OCI-LY1 (cell line): ENCODE data around the gene NFKBIB.
"Not testable (repeated sequence)": the region's sequence is repeated elsewhere in the genome, so short reads cannot be mapped to it uniquely, and the experiment has no call there.

Experiments
- H2AFZ ChIP-seq: fragments of 200-600 bp; sonication (generic), shearing (Covaris generic); 2 replicates; pipeline ENCODE4 v1.6.0; 2014; ENCODE audit warnings: antibody characterized with exemption, mild to moderate bottlenecking, low read length
- H3F3A ChIP-seq: fragments of 200-600 bp; sonication (generic), shearing (Covaris generic); 2 replicates; pipeline ENCODE4 v1.6.0; 2014; ENCODE audit warnings: mild to moderate bottlenecking, antibody characterized with exemption, low read length, moderate library complexity; ENCODE audit not compliant: insufficient read depth
- H3K27ac ChIP-seq: fragments of 200-600 bp; sonication (generic); 2 replicates; pipeline ENCODE4 v1.5.1; 2014; ENCODE audit warnings: low read length, mixed run types, mild to moderate bottlenecking, low read depth; ENCODE audit not compliant: poor library complexity, severe bottlenecking
- H3K27me3 ChIP-seq: fragments of 200-600 bp; sonication (generic); 2 replicates; pipeline ENCODE4 v1.6.0; 2014; ENCODE audit warnings: antibody characterized with exemption, mild to moderate bottlenecking, low read length, moderate library complexity; ENCODE audit not compliant: insufficient read depth
- H3K36me3 ChIP-seq: fragments of 200-600 bp; sonication (generic); 2 replicates; pipeline ENCODE4 v1.6.1; 2014; ENCODE audit warnings: mild to moderate bottlenecking, antibody characterized with exemption, low read length, moderate library complexity, mixed read lengths; ENCODE audit not compliant: insufficient read depth
- H3K4me1 ChIP-seq: fragments of 200-600 bp; sonication (generic); 2 replicates; pipeline ENCODE4 v1.5.1; 2014; ENCODE audit warnings: mild to moderate bottlenecking, low read length, moderate library complexity; ENCODE audit not compliant: insufficient read depth, severe bottlenecking
- H3K4me2 ChIP-seq: fragments of 200-600 bp; sonication (generic), shearing (Covaris generic); 2 replicates; pipeline ENCODE4 v1.6.1; 2014; ENCODE audit warnings: low read length
- H3K4me3 ChIP-seq: fragments of 200-600 bp; sonication (generic); 2 replicates; pipeline ENCODE4 v1.5.1; 2014; ENCODE audit warnings: low read length, low read depth, mild to moderate bottlenecking, mixed read lengths; ENCODE audit not compliant: poor library complexity, severe bottlenecking
- H3K79me2 ChIP-seq: fragments of 200-600 bp; shearing (Covaris generic); 2 replicates; pipeline ENCODE4 v1.6.1; 2016; ENCODE audit warnings: mixed run types, low read length, mixed read lengths; ENCODE audit not compliant: insufficient read depth
- H3K9ac ChIP-seq: fragments of 200-600 bp; sonication (generic), shearing (Covaris generic); 2 replicates; pipeline ENCODE4 v1.6.1; 2014; ENCODE audit warnings: mild to moderate bottlenecking, low read length, mixed read lengths
- H3K9me2 ChIP-seq: fragments of 200-600 bp; sonication (generic), shearing (Covaris generic); 2 replicates; pipeline ENCODE4 v1.6.1; 2014; ENCODE audit warnings: low read depth, mild to moderate bottlenecking, low read length, mixed read lengths
- H3K9me3 ChIP-seq: fragments of 200-600 bp; shearing (Covaris generic); 2 replicates; pipeline ENCODE4 v1.6.1; 2014; ENCODE audit warnings: low read length, mixed read lengths
- H4K20me1 ChIP-seq: fragments of 200-600 bp; sonication (generic), shearing (Covaris generic); 2 replicates; pipeline ENCODE4 v1.6.0; 2016; ENCODE audit warnings: mild to moderate bottlenecking, low read length; ENCODE audit not compliant: insufficient read depth
- CTCF ChIP-seq: fragments of 200-600 bp; sonication (generic), shearing (Covaris generic); IDR thresholded peaks from 2 replicates; pipeline ENCODE4 v1.5.1; 2017; ENCODE audit warnings: mild to moderate bottlenecking, antibody characterized with exemption, low read length, moderate library complexity, mixed read lengths
- EZH2 ChIP-seq: fragments of 200-600 bp; sonication (generic), shearing (Covaris generic); IDR thresholded peaks from 2 replicates; pipeline ENCODE4 v1.8.0; 2017; ENCODE audit warnings: borderline replicate concordance, mixed run types, mild to moderate bottlenecking, antibody characterized with exemption, low read length, moderate library complexity, mixed read lengths

The NFKBIB gene

GRCh38 chr19:38856813-38857212 lies 43.0 kb upstream of the NFKBIB start:
- H3K9ac ChIP-seq: peak overlapping the region; percentile 39; the same call in 1 of the 2 replicates

GRCh38 chr19:38859631-38860204 lies 40.1 kb upstream of the NFKBIB start:
- not testable (repeated sequence) for H3K36me3 ChIP-seq, H3K27me3 ChIP-seq, H3K9me2 ChIP-seq, H3K9me3 ChIP-seq, H4K20me1 ChIP-seq, H2AFZ ChIP-seq, H3K79me2 ChIP-seq
- Histone ChIP-seq H3F3A (peaks cover 10% of the 10 kb centered on the region; the same call in 1 of the 2 replicates), H3K4me1 (peaks cover 51% of the 10 kb centered on the region), H3K9ac (peak overlapping the region; percentile 41; the same call in 1 of the 2 replicates), H3K4me2 (peak overlapping the region; percentile 60), H3K27ac (peak overlapping the region; percentile 92), H3K4me3 (peak overlapping the region; percentile 43)

More at GRCh38 chr19:38856813-38857212, 43.0 kb upstream of the NFKBIB start:
- Histone ChIP-seq H3K27me3 (no peaks in the 10 kb centered on the region), H3K36me3 (no peaks in the 10 kb centered on the region), H3K27ac (peak overlapping the region; percentile 92), H3K9me2 (no peaks in the 10 kb centered on the region), H3K4me2 (peak overlapping the region; percentile 55), H3K9me3 (no peaks in the 10 kb centered on the region), H3K4me3 (peak overlapping the region; percentile 47), H3K4me1 (peaks cover 52% of the 10 kb centered on the region), H3K79me2 (no peaks in the 10 kb centered on the region), H4K20me1 (no peaks in the 10 kb centered on the region), H3F3A (peaks cover 10% of the 10 kb centered on the region; the same call in 1 of the 2 replicates), H2AFZ (no peak overlapping the region)
- TF ChIP-seq CTCF: no peak
- TF ChIP-seq EZH2: no peak

- H3K27ac ChIP-seq: no peak overlapping the region
- H3F3A ChIP-seq: peaks cover 10% of the 10 kb centered on the region; the same call in 1 of the 2 replicates
- no peak overlapping the region for H3K9ac ChIP-seq
- peaks cover 67% of the 10 kb centered on the region for H3K4me1 ChIP-seq
- no peaks in the 10 kb centered on the region for H3K79me2 ChIP-seq
- no peaks in the 10 kb centered on the region for H4K20me1 ChIP-seq
- H3K4me3 ChIP-seq: no peak overlapping the region
- no peaks in the 10 kb centered on the region for H3K9me2 ChIP-seq
- no peaks in the 10 kb centered on the region for H3K9me3 ChIP-seq
- H3K4me2 ChIP-seq: no peak overlapping the region
- H3K27me3 ChIP-seq: no peaks in the 10 kb centered on the region
- H3K36me3 ChIP-seq: no peaks in the 10 kb centered on the region
- TF ChIP-seq EZH2 (no peak), CTCF (no peak)
- no peak overlapping the region for H2AFZ ChIP-seq
Measured at GRCh38 chr19:38861368-38861767, 38.4 kb upstream of the NFKBIB start.
